Activated CD4-positive, alpha-beta T cell treated with anti-CD3 and anti-CD28 coated beads for 24 hours (primary cell): ENCODE measurements around the gene LAPTM5.

Experiments used
- DNase-seq, 2 donors: peaks; one replicate each; pipeline ENCODE4 v3.0.0-alpha.2; 2020; ENCODE audit warnings: low read depth in 2 of 2

The LAPTM5 gene

DNA sequence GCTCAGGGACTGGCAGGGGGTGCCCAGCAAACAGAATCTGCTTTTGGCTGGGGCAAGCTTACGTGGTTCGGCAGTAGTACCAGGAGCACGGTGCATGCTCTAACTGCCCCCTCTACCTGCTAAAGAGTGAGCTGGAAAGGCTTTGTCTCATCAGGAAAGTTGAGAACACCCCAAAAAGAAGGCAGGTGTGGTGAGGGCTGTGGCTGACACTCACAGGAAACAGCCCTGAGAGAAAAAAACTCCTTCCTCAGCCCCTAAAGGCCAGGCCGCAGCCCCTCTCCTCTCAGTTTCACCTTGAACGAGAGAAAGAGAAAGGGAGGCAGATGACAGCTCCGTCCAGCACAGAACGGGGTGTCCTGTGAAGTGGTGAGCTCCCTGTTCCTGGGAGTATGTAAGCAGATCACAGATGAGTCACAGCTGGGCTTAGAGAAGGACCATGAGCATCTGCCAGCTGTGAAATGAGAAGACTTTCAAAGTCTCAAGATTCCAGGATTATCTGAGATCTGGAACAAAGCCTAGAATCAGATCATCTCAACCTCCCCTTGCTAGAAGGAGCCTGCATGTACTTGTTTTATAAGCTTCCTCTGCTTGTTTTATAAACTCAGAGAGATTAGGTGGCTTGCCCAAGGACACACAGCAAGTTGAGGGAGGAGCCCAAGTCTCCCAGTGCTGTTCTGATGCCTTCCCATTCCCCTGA is 13.4 kb downstream of the LAPTM5 start:
- DNase-seq = no peak

- no peak for DNase-seq
Observed at GRCh38 chr1:30743584-30744059, 14.0 kb downstream of the LAPTM5 start.

- DNase-seq = no peak
Observed at GRCh38 chr1:30742963-30743559, 14.5 kb downstream of the LAPTM5 start.

- DNase-seq = no peak
Observed at GRCh38 chr1:30742300-30742962, 15.1 kb downstream of the LAPTM5 start.

GRCh38 chr1:30741239-30741894 is 16.2 kb downstream of the LAPTM5 start:
- DNase-seq = no peak

DNA sequence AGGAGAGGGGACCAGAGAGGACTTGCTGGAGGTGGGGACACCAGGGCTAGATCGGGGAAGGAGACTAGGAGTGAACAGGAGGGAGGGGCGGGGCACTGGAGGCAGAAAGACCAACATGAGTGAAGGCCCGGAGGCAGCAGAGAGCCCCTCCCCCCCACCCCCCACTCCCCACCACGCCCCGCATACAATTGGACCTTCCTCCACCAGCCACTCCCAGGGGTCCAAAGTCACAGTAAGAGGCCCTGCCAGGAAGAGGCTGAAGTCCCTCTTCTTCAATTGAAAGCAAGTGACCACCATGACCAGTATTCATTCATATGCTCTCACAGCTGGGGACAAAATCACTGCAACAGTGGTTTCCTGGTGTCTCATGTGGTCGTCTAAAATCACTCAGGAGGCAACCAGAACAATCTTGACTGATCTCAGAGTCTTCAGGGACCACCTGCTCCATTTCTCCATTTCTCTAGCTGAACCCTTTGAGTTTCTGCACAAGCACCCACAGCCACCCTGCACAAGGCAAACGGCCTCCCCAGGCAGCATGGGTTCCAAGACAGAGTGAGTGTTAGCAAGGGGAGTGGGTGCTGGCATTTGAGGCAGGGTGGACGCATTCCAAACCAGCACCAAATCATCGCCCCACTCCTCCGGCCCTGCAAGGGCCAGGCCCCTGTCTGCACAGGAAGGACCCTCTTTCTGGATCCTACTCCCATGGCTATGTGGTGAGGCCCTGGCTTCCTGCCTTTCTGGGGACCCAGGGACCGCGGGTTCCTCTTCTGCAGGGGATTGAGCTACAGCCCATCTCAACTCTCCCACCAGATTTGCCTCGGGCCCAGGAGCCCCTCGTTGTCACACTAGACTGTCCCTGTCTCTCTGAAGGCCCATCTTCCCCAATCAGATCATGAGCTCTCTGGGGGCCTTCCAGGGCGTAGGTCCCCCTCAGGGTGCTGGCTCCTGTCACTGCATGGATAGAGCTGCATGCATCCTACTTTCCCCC is 17.0 kb downstream of the LAPTM5 start:
- DNase-seq = no peak

GRCh38 chr1:30739601-30740000 is 18.0 kb downstream of the LAPTM5 start:
- no peak for DNase-seq

- DNase-seq = no peak
Observed at GRCh38 chr1:30738715-30739559, 18.6 kb downstream of the LAPTM5 start.

- DNase-seq = no peak
Observed at GRCh38 chr1:30738040-30738714, 19.4 kb downstream of the LAPTM5 start.

DNA sequence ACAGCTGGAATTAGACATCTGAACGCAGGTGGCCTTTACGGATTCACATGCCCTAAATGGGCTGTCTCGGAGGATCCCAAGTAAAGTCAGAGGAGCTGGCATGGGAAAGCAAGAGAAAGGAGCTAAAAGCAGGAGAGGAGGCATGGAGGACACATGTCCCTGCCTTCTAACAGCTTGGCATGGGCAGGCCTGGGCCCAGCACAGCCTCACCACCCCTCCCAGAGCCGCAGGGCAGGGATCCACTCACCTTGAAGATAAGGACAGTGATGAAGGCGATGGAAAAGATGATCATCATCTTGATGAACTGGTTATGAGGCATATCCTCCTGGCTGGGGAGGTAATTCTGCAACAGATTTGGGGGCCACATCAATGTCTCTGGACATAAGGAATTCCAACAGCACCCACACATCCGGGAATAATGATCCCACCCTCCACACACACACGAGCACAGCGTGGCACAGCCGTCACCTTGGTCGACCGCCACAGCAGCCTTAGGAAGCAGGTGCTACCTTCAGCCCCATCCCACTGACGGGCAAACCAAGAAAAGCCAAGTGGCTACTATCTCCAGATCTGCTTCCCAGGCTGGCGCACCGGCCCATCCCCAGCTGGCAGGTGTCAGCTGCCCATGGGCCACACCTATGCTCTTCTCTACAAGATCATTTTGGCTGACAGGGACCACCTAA is 20.1 kb downstream of the LAPTM5 start:
- DNase-seq = no peak

DNA sequence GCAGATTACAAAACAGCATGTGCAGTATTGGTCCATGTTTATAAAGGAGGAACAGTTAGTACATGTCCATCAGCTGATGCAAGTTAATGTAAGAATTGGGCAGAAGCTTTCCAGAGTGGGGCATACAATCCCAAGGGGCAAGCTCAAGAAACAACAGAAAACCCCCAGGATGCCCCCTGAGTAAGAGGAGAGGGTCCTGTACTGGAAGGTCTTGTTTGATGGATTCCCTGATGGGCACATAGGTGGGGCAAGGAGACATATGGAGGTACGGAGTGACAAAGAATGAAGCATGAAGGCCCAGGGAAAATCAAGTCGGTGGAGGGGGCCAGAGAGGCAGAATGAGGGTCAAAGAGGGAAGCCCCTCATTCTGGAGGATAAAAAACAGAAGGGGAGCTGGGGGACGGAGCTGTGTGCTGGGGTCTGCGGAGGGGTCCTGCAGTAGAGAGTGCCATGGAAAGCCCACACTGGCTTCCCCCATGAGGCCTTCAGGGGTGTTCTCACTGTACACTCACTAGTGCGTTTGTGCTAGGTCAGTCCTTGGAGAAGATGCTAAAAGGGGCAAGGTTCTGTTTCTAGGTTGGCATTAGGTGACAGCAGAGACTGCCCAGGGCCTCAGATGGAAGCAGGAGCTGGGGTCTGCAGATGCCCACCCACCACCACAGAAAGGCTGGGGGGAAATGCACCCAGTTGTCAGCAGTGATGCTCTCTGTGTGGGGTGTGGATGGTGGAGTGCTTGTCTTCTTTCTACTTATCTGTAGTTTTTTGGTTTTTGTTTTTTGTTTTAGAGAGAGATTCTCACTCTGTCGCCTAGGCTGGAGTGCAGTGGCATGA is 21.7 kb downstream of the LAPTM5 start:
- no peak for DNase-seq

DNA sequence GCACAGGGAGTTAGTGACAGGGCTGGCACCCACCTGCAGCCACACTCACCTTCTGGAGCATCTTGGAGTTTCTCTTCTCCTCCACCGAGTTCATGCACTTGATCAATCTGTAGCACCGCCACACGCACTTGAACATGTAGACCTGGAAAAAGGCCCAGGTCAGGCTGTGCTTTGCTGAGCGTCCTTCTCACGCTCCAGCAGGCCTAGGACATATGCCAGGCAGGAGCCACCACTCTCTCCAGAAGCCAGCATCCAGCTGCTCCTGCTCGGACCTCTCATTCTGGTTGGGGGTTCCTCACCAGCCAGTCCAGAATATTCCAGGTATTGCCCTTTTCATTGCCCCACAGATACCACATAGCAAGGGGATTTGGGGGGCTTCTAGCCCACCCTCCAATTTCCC is 22.4 kb downstream of the LAPTM5 start:
- no peak for DNase-seq

GRCh38 chr1:30734580-30734979 is 23.0 kb downstream of the LAPTM5 start:
- no peak for DNase-seq

GRCh38 chr1:30734106-30734505 is 23.5 kb downstream of the LAPTM5 start:
- DNase-seq = no peak

DNA sequence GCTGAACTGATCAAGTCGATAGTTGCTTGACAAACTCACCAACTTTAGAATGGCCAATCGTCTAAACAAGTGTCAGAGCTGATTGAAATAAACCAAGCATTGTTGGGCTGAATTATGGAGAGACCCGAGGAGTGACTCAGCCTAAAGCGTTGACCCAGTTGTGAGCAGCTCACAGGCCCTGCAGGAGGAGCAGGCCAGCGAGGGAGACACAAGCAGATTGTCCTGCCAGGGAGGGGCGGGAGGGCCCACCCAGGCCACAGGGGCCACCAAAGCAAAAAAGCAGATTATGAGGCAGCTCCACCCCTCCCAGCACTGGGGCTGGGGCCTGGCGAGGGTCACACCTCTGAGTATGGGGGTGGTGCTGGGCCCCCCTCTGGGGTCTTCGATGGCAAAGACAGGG is 24.1 kb downstream of the LAPTM5 start:
- DNase-seq = no peak

GRCh38 chr1:30732277-30732996 is 25.1 kb downstream of the LAPTM5 start:
- DNase-seq = no peak

DNA sequence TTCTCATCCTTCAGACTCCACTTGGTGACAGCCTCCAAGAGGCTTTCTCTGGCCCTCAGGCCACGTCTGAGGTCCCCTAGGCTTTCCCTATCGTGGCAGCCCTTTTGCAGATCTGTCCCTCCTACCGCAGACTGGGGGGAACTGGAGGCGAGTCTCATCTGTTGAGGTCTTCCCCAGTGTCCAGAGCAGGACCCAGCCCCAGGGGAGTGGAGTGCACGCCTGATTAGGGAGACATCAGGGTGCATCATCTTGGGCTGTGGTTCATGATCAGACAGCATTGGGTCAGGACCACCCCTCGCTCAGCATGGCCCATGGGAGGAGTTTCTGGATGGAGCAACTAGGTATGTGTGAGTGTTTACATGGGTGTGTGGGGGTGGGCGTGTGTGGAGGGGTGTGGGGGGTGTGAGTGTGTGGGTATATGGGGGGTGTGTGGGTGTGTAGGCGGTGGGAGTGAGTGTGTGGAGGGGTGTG is 25.7 kb downstream of the LAPTM5 start:
- no peak for DNase-seq
